Kidney tubule cell (primary cell): ENCODE measurements around the gene SFR1.

Experiments
- DNase-seq: peaks from one replicate; pipeline ENCODE4 v3.0.0-alpha.2; 2018; ENCODE audit warnings: low spot score

The SFR1 gene

GRCh38 chr10:104104926-104105325, 17.0 kb upstream of the SFR1 start:
- DNase-seq, result peak; percentile 74

- DNase-seq, result peak; percentile 97
These were observed 11.9 kb upstream of the SFR1 start for GRCh38 chr10:104109908-104110662.

GRCh38 chr10:104113376-104113956, 8.5 kb upstream of the SFR1 start:
- no peak for DNase-seq

GRCh38 chr10:104117839-104118323, 4.1 kb upstream of the SFR1 start:
- peak; percentile 93 for DNase-seq

- peak; percentile 34 for DNase-seq
These were observed 2.0 kb upstream of the SFR1 start for GRCh38 chr10:104119996-104120395.

- DNase-seq, result no peak
These were observed 1.5 kb upstream of the SFR1 start for GRCh38 chr10:104120512-104120902.

GRCh38 chr10:104120903-104121484, 977 bp upstream of the SFR1 start:
- peak; percentile 98 for DNase-seq

- DNase-seq, result peak; percentile 33
These were observed 495 bp downstream of the SFR1 start for GRCh38 chr10:104122225-104123107.

- peak; percentile 27 for DNase-seq
These were observed 1.4 kb downstream of the SFR1 start for GRCh38 chr10:104123397-104123796.

GRCh38 chr10:104127411-104127810, 5.4 kb downstream of the SFR1 start:
- peak; percentile 19 for DNase-seq

GRCh38 chr10:104128214-104128613, 6.2 kb downstream of the SFR1 start:
- peak; percentile 45 for DNase-seq

- DNase-seq, result no peak
These were observed 8.1 kb downstream of the SFR1 start for GRCh38 chr10:104130041-104130440.

- no peak for DNase-seq
These were observed 16.2 kb downstream of the SFR1 start for GRCh38 chr10:104138131-104138530.

GRCh38 chr10:104139221-104139620, 17.2 kb downstream of the SFR1 start:
- no peak for DNase-seq

- DNase-seq, result no peak
These were observed 20.1 kb downstream of the SFR1 start for GRCh38 chr10:104142081-104142480.

GRCh38 chr10:104143829-104144228, 21.9 kb downstream of the SFR1 start:
- no peak for DNase-seq

- no peak for DNase-seq
These were observed 23.0 kb downstream of the SFR1 start for GRCh38 chr10:104144931-104145330.

- no peak for DNase-seq
These were observed 24.9 kb downstream of the SFR1 start for GRCh38 chr10:104146882-104147281.

- no peak for DNase-seq
These were observed 28.2 kb downstream of the SFR1 start for GRCh38 chr10:104150139-104150538.

- DNase-seq, result no peak
These were observed 29.8 kb downstream of the SFR1 start for GRCh38 chr10:104151737-104152136.

- no peak for DNase-seq
These were observed 33.6 kb downstream of the SFR1 start for GRCh38 chr10:104155591-104155990.

- no peak for DNase-seq
These were observed 48.8 kb downstream of the SFR1 start for GRCh38 chr10:104170610-104171254.
